Epithelial cell of esophagus (primary cell): ENCODE measurements around the gene YAF2.
"Not testable (repeated sequence)": the region's sequence is repeated elsewhere in the genome, so short reads cannot be mapped to it uniquely, and the experiment has no call there.

Experiments
- DNase-seq: peaks from one replicate; pipeline ENCODE4 v3.0.0; 2010; ENCODE audit warnings: low read depth
- H3K4me3 ChIP-seq: 2 replicates; pipeline ENCODE4 v1.5.1; 2011; ENCODE audit warnings: mild to moderate bottlenecking, low read length, control low read depth
- TF ChIP-seq, protein P1 (sequence below): IDR thresholded peaks from 2 replicates; pipeline ENCODE4 v1.5.1; 2011; ENCODE audit warnings: low read depth, mild to moderate bottlenecking, low read length, control low read depth, inconsistent platforms; ENCODE audit not compliant: insufficient read depth; ENCODE audit errors: missing control alignments

Gene YAF2

DNA sequence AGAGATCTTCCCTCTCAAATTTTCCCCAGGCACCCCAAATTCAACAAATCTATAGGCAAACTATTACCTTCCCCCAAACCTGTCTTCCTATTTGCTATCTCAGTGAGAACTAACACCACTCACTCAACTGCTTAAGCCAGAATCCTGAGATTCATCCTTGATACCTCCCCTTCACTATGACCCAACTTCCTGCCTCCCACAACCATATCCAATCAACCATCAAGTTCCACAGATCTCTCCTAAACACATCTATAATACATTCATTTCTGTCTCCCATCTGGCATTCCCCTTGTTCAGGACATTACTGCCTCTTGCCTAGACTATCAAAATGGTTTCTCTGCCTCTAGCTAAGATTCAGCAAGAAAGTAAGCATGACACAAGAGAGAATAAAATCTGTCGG lies 21.3 kb downstream of the YAF2 start:
- TF ChIP-seq, protein P1, sequence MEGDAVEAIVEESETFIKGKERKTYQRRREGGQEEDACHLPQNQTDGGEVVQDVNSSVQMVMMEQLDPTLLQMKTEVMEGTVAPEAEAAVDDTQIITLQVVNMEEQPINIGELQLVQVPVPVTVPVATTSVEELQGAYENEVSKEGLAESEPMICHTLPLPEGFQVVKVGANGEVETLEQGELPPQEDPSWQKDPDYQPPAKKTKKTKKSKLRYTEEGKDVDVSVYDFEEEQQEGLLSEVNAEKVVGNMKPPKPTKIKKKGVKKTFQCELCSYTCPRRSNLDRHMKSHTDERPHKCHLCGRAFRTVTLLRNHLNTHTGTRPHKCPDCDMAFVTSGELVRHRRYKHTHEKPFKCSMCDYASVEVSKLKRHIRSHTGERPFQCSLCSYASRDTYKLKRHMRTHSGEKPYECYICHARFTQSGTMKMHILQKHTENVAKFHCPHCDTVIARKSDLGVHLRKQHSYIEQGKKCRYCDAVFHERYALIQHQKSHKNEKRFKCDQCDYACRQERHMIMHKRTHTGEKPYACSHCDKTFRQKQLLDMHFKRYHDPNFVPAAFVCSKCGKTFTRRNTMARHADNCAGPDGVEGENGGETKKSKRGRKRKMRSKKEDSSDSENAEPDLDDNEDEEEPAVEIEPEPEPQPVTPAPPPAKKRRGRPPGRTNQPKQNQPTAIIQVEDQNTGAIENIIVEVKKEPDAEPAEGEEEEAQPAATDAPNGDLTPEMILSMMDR = no peak
- no peak for DNase-seq
- no peak overlapping the region for H3K4me3 ChIP-seq

DNA sequence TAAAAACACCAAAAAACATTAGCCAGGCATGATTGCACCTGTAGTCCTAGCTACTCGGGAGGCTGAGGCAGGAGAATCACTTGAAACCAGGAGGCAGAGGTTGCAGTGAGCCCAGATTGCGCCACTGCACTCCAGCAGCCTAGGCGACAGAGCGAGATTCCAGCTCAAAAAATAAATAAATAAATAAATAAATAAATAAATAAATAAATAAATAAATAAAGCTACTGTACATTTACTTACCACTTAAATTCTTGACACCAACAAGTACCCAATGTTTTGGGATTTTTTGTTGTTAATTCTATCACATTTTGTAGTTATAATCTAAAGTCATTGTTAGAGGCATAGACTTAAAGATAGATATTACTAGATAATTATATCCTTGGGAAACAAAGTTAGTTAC lies 22.3 kb downstream of the YAF2 start:
- not testable (repeated sequence) for H3K4me3 ChIP-seq

DNA sequence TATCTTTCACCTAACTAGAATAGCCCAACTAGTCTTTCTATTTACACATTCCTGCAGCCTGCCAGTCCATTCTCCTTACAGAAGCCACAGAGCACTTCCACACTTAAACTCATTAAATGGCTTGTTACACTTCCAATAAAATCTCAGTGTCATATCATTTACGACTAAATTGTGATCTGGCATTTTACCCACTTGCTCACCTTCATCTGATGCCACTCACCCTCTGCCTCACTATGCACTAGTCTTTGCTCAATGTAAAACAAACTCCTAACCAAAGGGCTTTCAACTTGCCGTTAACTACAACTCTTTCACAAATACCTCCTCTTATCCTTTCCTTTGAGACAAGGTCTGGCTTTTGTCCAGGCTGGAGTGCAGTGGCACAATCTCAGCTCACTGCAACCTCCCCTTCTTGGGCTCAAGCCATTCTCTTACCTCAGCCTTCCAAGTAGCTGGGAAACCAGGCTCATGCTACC lies 24.1 kb downstream of the YAF2 start:
- TF ChIP-seq, protein P1 = no peak
- DNase-seq = no peak
- H3K4me3 ChIP-seq = no peak overlapping the region

More for the DNA sequence above, 22.3 kb downstream of the YAF2 start:
- not testable (repeated sequence) for DNase-seq

DNA sequence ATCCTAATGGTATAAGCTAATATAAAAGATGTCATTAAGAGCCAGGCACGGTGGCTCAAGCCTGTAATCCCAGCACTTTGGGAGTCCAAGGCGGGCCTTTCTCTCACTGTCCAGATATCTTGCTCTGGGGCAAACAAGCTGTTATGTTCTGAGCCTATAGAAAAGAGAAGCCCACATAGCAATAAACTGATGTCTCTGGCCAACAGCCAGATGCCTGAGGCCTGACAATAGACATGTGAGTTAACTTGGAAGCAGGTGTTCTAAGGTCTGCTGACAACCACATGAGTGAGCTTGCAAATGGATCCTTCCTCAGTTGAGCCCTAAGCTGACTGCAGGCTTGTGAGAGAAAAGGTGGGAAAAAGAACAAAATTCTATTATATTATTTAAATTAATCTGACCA lies 25.0 kb downstream of the YAF2 start:
- TF ChIP-seq, protein P1 = no peak
- peak; percentile 80 for DNase-seq
- no peak overlapping the region for H3K4me3 ChIP-seq

DNA sequence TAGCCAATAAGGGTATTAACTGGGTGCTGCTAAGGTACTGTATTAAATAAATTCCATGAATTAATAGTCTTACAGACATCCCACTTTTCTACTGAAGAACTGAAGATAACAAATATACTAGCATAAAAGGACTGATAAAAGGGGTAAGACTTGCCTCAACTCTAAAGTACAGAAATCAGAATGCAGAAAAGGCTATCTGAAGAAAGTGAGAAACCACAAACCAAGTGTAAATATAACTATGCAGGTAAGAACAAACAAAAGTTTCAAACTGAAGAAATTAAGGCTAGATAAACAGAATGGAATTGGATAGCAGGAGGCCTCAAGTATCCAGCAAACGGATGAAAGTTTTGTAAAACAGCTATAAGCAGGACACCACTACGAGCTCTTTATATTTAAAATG lies 29.5 kb downstream of the YAF2 start:
- TF ChIP-seq, protein P1 = no peak
- H3K4me3 ChIP-seq = no peak overlapping the region
- DNase-seq = no peak

DNA sequence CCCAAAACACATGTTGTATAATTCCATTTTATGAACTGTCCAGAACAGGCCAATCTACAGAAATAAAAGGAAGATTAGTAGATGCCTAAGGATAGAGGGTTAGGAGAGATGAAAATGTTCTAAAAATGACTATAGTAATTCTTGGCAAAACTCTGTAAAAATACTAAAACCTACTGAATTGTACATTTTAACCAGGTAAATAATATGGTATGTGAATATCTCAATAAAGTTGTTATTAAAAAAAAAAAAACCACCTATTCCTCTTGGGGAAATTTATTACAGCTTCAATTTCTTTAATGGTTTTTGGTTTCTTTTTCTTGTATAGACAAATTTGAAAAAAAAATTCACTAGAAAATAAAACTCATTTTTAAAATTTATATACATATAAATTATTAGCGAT lies 33.2 kb downstream of the YAF2 start:
- TF ChIP-seq, protein P1 = no peak
- H3K4me3 ChIP-seq = no peak overlapping the region
- no peak for DNase-seq

DNA sequence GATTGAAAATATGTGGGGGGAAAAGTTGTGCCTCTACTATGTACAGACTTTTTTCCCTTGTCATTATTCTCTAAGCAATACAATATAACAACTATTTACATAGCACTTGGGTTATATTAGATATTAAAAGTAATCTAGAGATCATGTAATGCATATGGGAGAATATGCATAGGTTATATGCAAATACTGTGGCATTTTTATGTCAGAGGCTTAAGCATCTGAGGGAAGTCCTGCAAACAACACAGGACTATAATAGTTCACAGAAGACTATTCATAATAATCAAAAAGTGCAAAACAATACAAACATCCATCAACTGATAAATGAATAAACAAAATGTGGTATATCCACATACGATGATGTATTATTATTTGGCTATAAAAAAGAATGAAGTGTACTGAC lies 33.7 kb downstream of the YAF2 start:
- H3K4me3 ChIP-seq = no peak overlapping the region
- DNase-seq = no peak
- TF ChIP-seq, protein P1 = no peak
